ENCODE measurements around the gene NYNRIN.
"Not testable (repeated sequence)": the region's sequence is repeated elsewhere in the genome, so short reads cannot be mapped to it uniquely, and the experiment has no call there.

NYNRIN gene

GRCh38 chr14:24369907-24370687 is 28.7 kb upstream of the NYNRIN start:
- no peak for FAIRE-seq

GRCh38 chr14:24370748-24371147 is 28.1 kb upstream of the NYNRIN start:
- FAIRE-seq, result no peak

More at GRCh38 chr14:24369907-24370687, 28.7 kb upstream of the NYNRIN start:
- no peak for DNase-seq (ENCODE audit: insufficient read length, low spot score)

GRCh38 chr14:24371605-24372004 is 27.2 kb upstream of the NYNRIN start:
- not testable (repeated sequence) for DNase-seq (ENCODE audit: insufficient read length, low spot score); FAIRE-seq

More at GRCh38 chr14:24370748-24371147, 28.1 kb upstream of the NYNRIN start:
- no peak for DNase-seq (ENCODE audit: insufficient read length, low spot score)

- DNase-seq (ENCODE audit: insufficient read length, low spot score) (no peak), FAIRE-seq (no peak)
Observed at GRCh38 chr14:24372701-24373416, 25.9 kb upstream of the NYNRIN start.

- FAIRE-seq (no peak), DNase-seq (ENCODE audit: insufficient read length, low spot score) (no peak)
Observed at GRCh38 chr14:24376448-24377070, 22.2 kb upstream of the NYNRIN start.

- DNase-seq (ENCODE audit: insufficient read length, low spot score) (no peak), FAIRE-seq (no peak)
Observed at GRCh38 chr14:24377126-24377525, 21.7 kb upstream of the NYNRIN start.

GRCh38 chr14:24377657-24378056 is 21.1 kb upstream of the NYNRIN start:
- no peak for FAIRE-seq
- DNase-seq (ENCODE audit: insufficient read length, low spot score), result no peak

- FAIRE-seq (no peak), DNase-seq (ENCODE audit: insufficient read length, low spot score) (no peak)
Observed at GRCh38 chr14:24378327-24378726, 20.5 kb upstream of the NYNRIN start.

GRCh38 chr14:24378981-24379906 is 19.6 kb upstream of the NYNRIN start:
- DNase-seq (ENCODE audit: insufficient read length, low spot score) (no peak), FAIRE-seq (no peak)

GRCh38 chr14:24379907-24380730 is 18.7 kb upstream of the NYNRIN start:
- no peak for DNase-seq (ENCODE audit: insufficient read length, low spot score)
- FAIRE-seq, result no peak

GRCh38 chr14:24381363-24382063 is 17.3 kb upstream of the NYNRIN start:
- FAIRE-seq (no peak), DNase-seq (ENCODE audit: insufficient read length, low spot score) (no peak)

GRCh38 chr14:24382064-24382371 is 16.8 kb upstream of the NYNRIN start:
- DNase-seq (ENCODE audit: insufficient read length, low spot score) (no peak), FAIRE-seq (no peak)

GRCh38 chr14:24384169-24384568 is 14.6 kb upstream of the NYNRIN start:
- FAIRE-seq (no peak), DNase-seq (ENCODE audit: insufficient read length, low spot score) (no peak)

GRCh38 chr14:24385524-24385923 is 13.3 kb upstream of the NYNRIN start:
- DNase-seq (ENCODE audit: insufficient read length, low spot score) (no peak), FAIRE-seq (no peak)

- no peak for FAIRE-seq
- DNase-seq (ENCODE audit: insufficient read length, low spot score), result no peak
Observed at GRCh38 chr14:24387009-24387345, 11.8 kb upstream of the NYNRIN start.

- FAIRE-seq, result not testable (repeated sequence)
Observed at GRCh38 chr14:24387579-24387978, 11.2 kb upstream of the NYNRIN start.

GRCh38 chr14:24388474-24389179 is 10.2 kb upstream of the NYNRIN start:
- no peak for FAIRE-seq
- DNase-seq (ENCODE audit: insufficient read length, low spot score), result no peak

More at GRCh38 chr14:24387579-24387978, 11.2 kb upstream of the NYNRIN start:
- DNase-seq (ENCODE audit: insufficient read length, low spot score), result not testable (repeated sequence)

GRCh38 chr14:24389226-24389848 is 9.5 kb upstream of the NYNRIN start:
- FAIRE-seq (no peak), DNase-seq (ENCODE audit: insufficient read length, low spot score) (no peak)

Data from GM19239 (cell line).